Esophagus muscularis mucosa (tissue), 4 donors: ENCODE data around the gene STAG2.

Experiments
- CTCF ChIP-seq, 3 experiments: fragments of 200-600 bp in 2 of 3; fragments of 450-650 bp in 1 of 3; sonication (generic) in 2 of 3; IDR thresholded peaks; one replicate each; pipeline ENCODE4 v1.5.1; 2017 to 2019; ENCODE audit warnings: antibody characterized with exemption in 3 of 3, mild to moderate bottlenecking in 2 of 3, moderate library complexity in 1 of 3
- EP300 ChIP-seq: sonication (generic); formaldehyde crosslinking; IDR thresholded peaks from one replicate; pipeline ENCODE4 v1.6.1; 2017; ENCODE audit warnings: antibody characterized with exemption
- POLR2AphosphoS5 ChIP-seq, 2 donors: sonication (generic); formaldehyde crosslinking; IDR thresholded peaks; one replicate each; pipeline ENCODE4 v1.6.1; 2017; ENCODE audit warnings: antibody characterized with exemption in 2 of 2

- TF ChIP-seq CTCF (IDR thresholded peaks at IDR 0.05) = no peak
- TF ChIP-seq POLR2AphosphoS5 (IDR thresholded peaks at IDR 0.05) = no peak
- no peak for TF ChIP-seq EP300
Measured at GRCh38 chrX:124097116-124097515, 135.6 kb downstream of the STAG2 start.
